ENCODE measurements around the gene ZC3H12D. TPM values are rescaled to one million over a fixed set of nuclear protein-coding genes. Genes with fewer than 3 reads are reported as not detected.

The ZC3H12D gene
- total RNA-seq, 2 donors from 2014 or later, result 219 to 248 TPM

Other genes with a start within 250 kb of the ZC3H12D start
- 100 to 1,000 TPM; 192 to 199 TPM for gene TAB2, start 167.3 kb downstream of the ZC3H12D start, total RNA-seq
- 10 to 100 TPM in 1 of 2 donors, 1 to 10 TPM in 1; 9.0 to 11.4 TPM for gene SUMO4, start 84.8 kb downstream of the ZC3H12D start, total RNA-seq
- gene PPIL4, start 61.0 kb upstream of the ZC3H12D start, total RNA-seq, result 10 to 100 TPM; 33.0 to 34.7 TPM
- gene GINM1, start 81.4 kb upstream of the ZC3H12D start, total RNA-seq, result 10 to 100 TPM; 18.3 to 20.8 TPM
- gene KATNA1, start 163.7 kb upstream of the ZC3H12D start, total RNA-seq, result 10 to 100 TPM; 15.2 to 18.2 TPM
- 10 to 100 TPM; 35.4 to 43.6 TPM for gene LATS1, start 233.1 kb upstream of the ZC3H12D start, total RNA-seq